Cerebellar cortex (tissue), 1 donor: ENCODE measurements around the gene DYNLRB2.

Experiments used
- DNase-seq: peaks from one replicate; pipeline ENCODE4 v3.0.0-alpha.2; 2015; ENCODE audit warnings: low spot score

The DYNLRB2 gene

GRCh38 chr16:80599466-80599865, 58.7 kb downstream of the DYNLRB2 start:
- DNase-seq, result no peak
